Keratinocyte (primary cell): Measurements from ENCODE around the gene CASP9. TPM values are rescaled to one million over a fixed set of nuclear protein-coding genes. Genes with fewer than 3 reads are reported as not detected.

Experiments
- DNase-seq: peaks from one replicate; pipeline ENCODE4 v3.0.0-alpha.2; 2011; ENCODE audit warnings: low read depth, missing footprints, low spot score
- FAIRE-seq: peaks from 2 replicates; lab custom pipeline; 2011; peaks lifted over from hg19 to GRCh38; lab: Jason Lieb, UNC
- H2AFZ ChIP-seq: 2 replicates; pipeline ENCODE4 v1.6.0; 2012; ENCODE audit warnings: low read length, control low read depth, inconsistent platforms; ENCODE audit not compliant: control insufficient read depth
- H3K27ac ChIP-seq: 2 replicates; pipeline ENCODE4 v1.5.1; 2011; ENCODE audit warnings: low read length; ENCODE audit not compliant: control insufficient read depth, insufficient read depth
- H3K27me3 ChIP-seq: 3 replicates; pipeline ENCODE4 v1.6.0; 2011; ENCODE audit warnings: low read length; ENCODE audit not compliant: control insufficient read depth, insufficient read depth; ENCODE audit errors: extremely low read depth
- H3K36me3 ChIP-seq, 2 experiments: 2 replicates in 1 of 2; 3 replicates in 1 of 2; pipeline ENCODE4 v1.5.1; 2011; ENCODE audit warnings: low read length in 2 of 2, mild to moderate bottlenecking in 1 of 2; ENCODE audit not compliant: control insufficient read depth in 2 of 2, insufficient read depth in 2 of 2; ENCODE audit errors: extremely low read depth in 1 of 2
- H3K4me1 ChIP-seq: 3 replicates; pipeline ENCODE4 v1.5.1; 2011; ENCODE audit warnings: low read length; ENCODE audit not compliant: control insufficient read depth, insufficient read depth; ENCODE audit errors: extremely low read depth
- H3K4me2 ChIP-seq: 3 replicates; pipeline ENCODE4 v1.6.0; 2011; ENCODE audit warnings: low read depth, low read length; ENCODE audit not compliant: control insufficient read depth, insufficient read depth; ENCODE audit errors: extremely low read depth
- H3K4me3 ChIP-seq, 3 experiments: fragments of 200-600 bp in 1 of 3; sonication (generic) in 1 of 3; 2 replicates in 2 of 3; 3 replicates in 1 of 3; pipeline ENCODE4 v1.5.1; 2011 to 2016; ENCODE audit warnings: low read length in 3 of 3, mild to moderate bottlenecking in 3 of 3, control low read depth in 2 of 3, inconsistent platforms in 1 of 3, low read depth in 1 of 3, mixed read lengths in 1 of 3, mixed run types in 1 of 3, moderate library complexity in 1 of 3; ENCODE audit not compliant: control insufficient read depth in 2 of 3, insufficient read depth in 2 of 3; ENCODE audit errors: extremely low read depth in 1 of 3
- H3K79me2 ChIP-seq: 2 replicates; pipeline ENCODE4 v1.6.0; 2012; ENCODE audit warnings: low read length; ENCODE audit not compliant: control insufficient read depth, insufficient read depth
- H3K9ac ChIP-seq: 3 replicates; pipeline ENCODE4 v1.6.0; 2011; ENCODE audit warnings: low read length; ENCODE audit not compliant: control insufficient read depth, insufficient read depth; ENCODE audit errors: extremely low read depth
- H3K9me1 ChIP-seq: 3 replicates; pipeline ENCODE4 v1.6.0; 2011; ENCODE audit warnings: low read length; ENCODE audit not compliant: control insufficient read depth, insufficient read depth; ENCODE audit errors: extremely low read depth
- H3K9me3 ChIP-seq: 2 replicates; pipeline ENCODE4 v1.5.1; 2012; ENCODE audit warnings: low read depth, low read length; ENCODE audit not compliant: control insufficient read depth
- H4K20me1 ChIP-seq: 3 replicates; pipeline ENCODE4 v1.6.0; 2011; ENCODE audit warnings: low read length; ENCODE audit not compliant: control insufficient read depth, insufficient read depth; ENCODE audit errors: extremely low read depth
- EZH2 ChIP-seq: IDR thresholded peaks from one replicate; pipeline ENCODE4 v1.6.1; 2012; ENCODE audit warnings: inconsistent platforms, mild to moderate bottlenecking, low read length, moderate library complexity
- dilution Hi-C: fragments of 300-500 bp; cut with MboI; formaldehyde crosslinking; loops from one replicate; pipeline ENCODE4 v1.7.0; 2020; ENCODE audit warnings: low sequenced_read_pairs; ENCODE audit not compliant: extremely low pct_ligation_motif_present
- polyA plus RNA-seq, 5 experiments: library from polyadenylated mRNA; depleted of rRNA in 3 of 5; stranded (reverse) in 3 of 5; stranded (forward) in 1 of 5; unstranded in 1 of 5; fragments of >200 nt; gene quantifications; 1 replicate in 1 of 5; 2 replicates in 3 of 5; 3 replicates in 1 of 5; pipeline versions ENCODE4 v1.2.1 to v1.2.3, GENCODE V29; 2011 to 2012; ENCODE audit warnings: missing spikeins in 2 of 5, low read depth in 1 of 5, low replicate concordance in 1 of 5
- TF ChIP-seq, protein P1 (sequence below), 3 experiments: IDR thresholded peaks in 1 of 3; conservative IDR thresholded peaks in 1 of 3; optimal IDR thresholded peaks in 1 of 3; 2 replicates in 2 of 3; 3 replicates in 1 of 3; pipeline versions ENCODE3 to v1.5.1; 2011; ENCODE audit warnings: low read length in 3 of 3, mild to moderate bottlenecking in 3 of 3, moderate library complexity in 2 of 3, control low read depth in 1 of 3, inconsistent platforms in 1 of 3; ENCODE audit not compliant: insufficient read depth in 2 of 3; ENCODE audit errors: extremely low read depth in 1 of 3

Gene CASP9
- polyA plus RNA-seq, 1 donor (not counting 4 experiments of a cell fraction or from before 2014, with no cell fraction given) = 4.4 TPM

DNA sequence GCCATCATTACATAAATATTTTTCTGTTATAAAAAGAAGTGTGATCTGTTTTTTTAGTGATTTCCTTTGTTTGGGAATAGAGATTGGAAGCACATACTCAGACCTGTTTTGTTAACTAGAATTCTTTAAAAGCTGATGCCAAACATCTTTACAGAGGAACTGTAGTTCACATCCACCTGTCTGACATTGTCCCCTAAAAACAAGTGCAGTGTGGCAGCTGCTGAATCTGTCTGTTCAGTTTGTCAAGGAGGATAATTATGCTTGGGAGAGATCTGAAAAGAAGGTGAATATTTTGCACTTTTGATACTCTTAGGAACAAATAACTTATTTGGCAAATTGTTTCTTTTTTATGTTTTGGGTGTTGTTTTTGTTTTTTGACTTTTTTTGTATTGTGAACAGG, 47.3 kb upstream of the CASP9 start:
- TF ChIP-seq EZH2 = no peak
- dilution Hi-C loops = no loop called here
- Histone ChIP-seq H4K20me1 (no peaks in the 10 kb centered on the region), H3K4me2 (no peak overlapping the region), H2AFZ (no peak overlapping the region), H3K36me3 (peaks cover 12 to 21% of the 10 kb centered on the region in 2 experiments), H3K9me3 (no peaks in the 10 kb centered on the region), H3K27ac (no peak overlapping the region), H3K9me1 (no peaks in the 10 kb centered on the region), H3K9ac (no peak overlapping the region), H3K27me3 (no peaks in the 10 kb centered on the region), H3K79me2 (no peaks in the 10 kb centered on the region), H3K4me3 (no peak overlapping the region), H3K4me1 (no peaks in the 10 kb centered on the region)
- DNase-seq (no peak), FAIRE-seq (no peak)

DNA sequence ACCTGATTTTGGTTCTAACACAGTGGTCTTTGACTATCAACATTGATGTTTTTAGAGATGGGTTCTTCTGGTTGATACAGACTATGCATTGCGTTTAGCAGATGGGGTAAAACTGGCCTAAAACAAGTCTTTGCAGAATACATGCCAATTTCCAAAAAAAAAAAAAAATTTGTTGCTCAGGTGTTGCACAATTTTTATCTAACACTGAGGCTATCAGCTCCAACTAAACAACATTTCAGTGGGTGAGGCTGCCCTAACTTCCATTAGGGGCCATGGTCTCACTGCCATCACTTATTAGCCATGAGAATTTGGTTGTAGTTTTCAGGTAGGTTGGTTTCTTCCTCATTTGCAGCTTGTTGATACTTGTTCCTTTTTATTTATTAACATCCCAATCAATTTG, 46.8 kb upstream of the CASP9 start:
- no peak for FAIRE-seq

More for the DNA sequence above, 46.8 kb upstream of the CASP9 start:
- Histone ChIP-seq H4K20me1 (no peaks in the 10 kb centered on the region), H3K27ac (no peak overlapping the region), H3K9ac (no peak overlapping the region), H3K36me3 (peaks cover 16 to 25% of the 10 kb centered on the region in 2 experiments), H3K27me3 (no peaks in the 10 kb centered on the region), H2AFZ (no peak overlapping the region), H3K4me2 (no peak overlapping the region), H3K4me3 (no peak overlapping the region), H3K4me1 (no peaks in the 10 kb centered on the region), H3K79me2 (no peaks in the 10 kb centered on the region), H3K9me3 (no peaks in the 10 kb centered on the region), H3K9me1 (no peaks in the 10 kb centered on the region)
- TF ChIP-seq EZH2 = no peak
- TF ChIP-seq, protein P1, sequence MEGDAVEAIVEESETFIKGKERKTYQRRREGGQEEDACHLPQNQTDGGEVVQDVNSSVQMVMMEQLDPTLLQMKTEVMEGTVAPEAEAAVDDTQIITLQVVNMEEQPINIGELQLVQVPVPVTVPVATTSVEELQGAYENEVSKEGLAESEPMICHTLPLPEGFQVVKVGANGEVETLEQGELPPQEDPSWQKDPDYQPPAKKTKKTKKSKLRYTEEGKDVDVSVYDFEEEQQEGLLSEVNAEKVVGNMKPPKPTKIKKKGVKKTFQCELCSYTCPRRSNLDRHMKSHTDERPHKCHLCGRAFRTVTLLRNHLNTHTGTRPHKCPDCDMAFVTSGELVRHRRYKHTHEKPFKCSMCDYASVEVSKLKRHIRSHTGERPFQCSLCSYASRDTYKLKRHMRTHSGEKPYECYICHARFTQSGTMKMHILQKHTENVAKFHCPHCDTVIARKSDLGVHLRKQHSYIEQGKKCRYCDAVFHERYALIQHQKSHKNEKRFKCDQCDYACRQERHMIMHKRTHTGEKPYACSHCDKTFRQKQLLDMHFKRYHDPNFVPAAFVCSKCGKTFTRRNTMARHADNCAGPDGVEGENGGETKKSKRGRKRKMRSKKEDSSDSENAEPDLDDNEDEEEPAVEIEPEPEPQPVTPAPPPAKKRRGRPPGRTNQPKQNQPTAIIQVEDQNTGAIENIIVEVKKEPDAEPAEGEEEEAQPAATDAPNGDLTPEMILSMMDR (optimal IDR thresholded peaks at IDR 0.05 in 1 of 3, IDR thresholded peaks at IDR 0.05 in 1 of 3, conservative IDR thresholded peaks at IDR 0.05 in 1 of 3; ENCODE audit: extremely low read depth in 1 of 3, insufficient read depth in 2 of 3, low read length in 3 of 3) = no peak
- dilution Hi-C loops = no loop called here
- DNase-seq = no peak
